Muscle of back (tissue), 11 donors: Measurements from ENCODE around the gene MINDY4. TPM values are rescaled to one million over a fixed set of nuclear protein-coding genes. Genes with fewer than 3 reads are reported as not detected.
A peak's percentile ranks its signal among the peaks of the same experiment; 100 is the strongest.
"Not testable (repeated sequence)": the region's sequence is repeated elsewhere in the genome, so short reads cannot be mapped to it uniquely, and the experiment has no call there.

Source experiments
- DNase-seq, 3 donors: peaks; one replicate each; pipeline versions ENCODE4 v3.0.0 to v3.0.0-alpha.2; 2013
- polyA plus RNA-seq, 10 donors: library from polyadenylated mRNA; unstranded; fragments of 120-200 nt; gene quantifications; one replicate each; pipeline ENCODE4 v1.2.1, GENCODE V29; 2013; ENCODE audit not compliant: insufficient read length in 10 of 10

The MINDY4 gene
- polyA plus RNA-seq, 10 donors: 3.9 to 18.6 (median 5.2) TPM

- not testable (repeated sequence) for DNase-seq
Measured at GRCh38 chr7:30834017-30834674, 62.9 kb downstream of the MINDY4 start.

- DNase-seq: no peak
Measured at GRCh38 chr7:30835396-30835915, 64.2 kb downstream of the MINDY4 start.

GRCh38 chr7:30836991-30837390 lies 65.8 kb downstream of the MINDY4 start:
- DNase-seq: no peak

- DNase-seq: no peak
Measured at GRCh38 chr7:30837581-30837980, 66.4 kb downstream of the MINDY4 start.

GRCh38 chr7:30838008-30838407 lies 66.8 kb downstream of the MINDY4 start:
- DNase-seq: no peak

- DNase-seq: no peak
Measured at GRCh38 chr7:30840141-30841024, 69.2 kb downstream of the MINDY4 start.

- peak in 1 of 3 donors; percentile 40 for DNase-seq
Measured at GRCh38 chr7:30841025-30841735, 70.0 kb downstream of the MINDY4 start.

- no peak for DNase-seq
Measured at GRCh38 chr7:30841801-30842541, 70.8 kb downstream of the MINDY4 start.

GRCh38 chr7:30842542-30843451 lies 71.6 kb downstream of the MINDY4 start:
- DNase-seq: no peak

GRCh38 chr7:30843741-30844482 lies 72.7 kb downstream of the MINDY4 start:
- DNase-seq: no peak

GRCh38 chr7:30844483-30844874 lies 73.3 kb downstream of the MINDY4 start:
- no peak for DNase-seq

GRCh38 chr7:30844916-30845315 lies 73.7 kb downstream of the MINDY4 start:
- DNase-seq: no peak

- peak; percentile 21 to 74 (median 53) for DNase-seq
Measured at GRCh38 chr7:30845426-30846135, 74.4 kb downstream of the MINDY4 start.

- DNase-seq: no peak
Measured at GRCh38 chr7:30846378-30846777, 75.2 kb downstream of the MINDY4 start.

GRCh38 chr7:30848121-30848855 lies 77.1 kb downstream of the MINDY4 start:
- no peak for DNase-seq

GRCh38 chr7:30849565-30849964 lies 78.3 kb downstream of the MINDY4 start:
- DNase-seq: no peak

- no peak for DNase-seq
Measured at GRCh38 chr7:30850426-30850825, 79.2 kb downstream of the MINDY4 start.

- peak; percentile 62 to 88 (median 78) for DNase-seq
Measured at GRCh38 chr7:30851651-30852307, 80.6 kb downstream of the MINDY4 start.
